HFF-Myc (cell line): ENCODE measurements around the gene LDLRAD4.
"Not testable (repeated sequence)": the region's sequence is repeated elsewhere in the genome, so short reads cannot be mapped to it uniquely, and the experiment has no call there.

Experiments
- DNase-seq: peaks from one replicate; pipeline ENCODE4 v3.0.0-alpha.2; 2011; ENCODE audit warnings: low read depth; ENCODE audit errors: extremely low read depth
- H3K4me3 ChIP-seq: replicated peaks from 2 replicates; pipeline ENCODE4 v1.5.1; 2011; ENCODE audit warnings: low read depth, mild to moderate bottlenecking, control low read depth, low read length
- CTCF ChIP-seq: IDR thresholded peaks from 2 replicates; pipeline ENCODE4 v1.5.1; 2012; ENCODE audit warnings: mild to moderate bottlenecking, low read depth, low read length, control low read depth; ENCODE audit errors: missing control alignments

The LDLRAD4 gene

DNA sequence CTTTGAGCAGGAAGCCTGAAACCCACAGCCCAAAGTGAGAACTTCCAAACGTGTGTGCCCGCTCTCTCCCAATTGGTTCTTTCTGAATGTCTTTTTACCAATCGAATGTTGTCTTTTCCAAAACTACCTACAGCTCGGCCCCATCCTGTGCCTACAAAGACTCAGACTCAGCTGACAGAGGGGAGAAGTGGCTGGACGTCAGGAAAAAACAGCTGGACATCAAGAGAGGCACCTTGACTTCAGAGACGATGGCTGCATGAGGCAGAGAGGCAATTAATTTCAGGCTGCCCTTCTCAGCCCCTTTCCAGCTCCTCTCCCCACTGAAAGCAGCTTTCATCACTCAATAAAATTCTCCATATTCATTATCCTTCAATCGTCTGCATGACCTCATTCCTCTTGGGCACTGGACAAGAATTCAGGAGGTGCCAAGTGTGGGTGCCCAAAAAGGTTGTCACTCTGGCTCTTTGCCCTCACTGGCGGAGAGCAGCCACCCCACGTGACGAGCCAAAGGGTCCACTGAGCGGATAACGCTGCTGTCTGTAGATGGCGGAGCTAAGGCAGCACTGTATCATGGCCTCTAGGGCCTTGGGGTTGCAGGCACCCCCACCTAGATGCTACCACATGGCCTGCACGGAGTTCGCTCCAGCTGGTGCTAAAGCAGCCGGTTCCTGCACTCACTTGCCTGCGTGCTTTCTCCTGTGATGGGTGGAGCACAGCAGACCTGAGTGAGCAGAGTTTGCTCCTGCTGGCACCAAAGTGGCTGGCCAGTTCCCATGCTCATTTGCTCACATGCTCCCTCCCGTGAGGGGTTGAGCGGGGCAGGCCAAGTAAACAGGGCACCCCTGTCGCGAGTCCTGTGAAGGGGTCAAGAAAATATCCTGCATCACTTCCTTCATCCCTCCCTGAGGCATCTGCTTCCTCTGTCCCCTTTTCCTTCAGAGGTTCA, 469.9 kb downstream of the LDLRAD4 start:
- DNase-seq, result no peak
- no peak for TF ChIP-seq CTCF
- H3K4me3 ChIP-seq, result no peak overlapping the region

GRCh38 chr18:13690060-13690459, 471.5 kb downstream of the LDLRAD4 start:
- DNase-seq, H3K4me3 ChIP-seq: not testable (repeated sequence)

DNA sequence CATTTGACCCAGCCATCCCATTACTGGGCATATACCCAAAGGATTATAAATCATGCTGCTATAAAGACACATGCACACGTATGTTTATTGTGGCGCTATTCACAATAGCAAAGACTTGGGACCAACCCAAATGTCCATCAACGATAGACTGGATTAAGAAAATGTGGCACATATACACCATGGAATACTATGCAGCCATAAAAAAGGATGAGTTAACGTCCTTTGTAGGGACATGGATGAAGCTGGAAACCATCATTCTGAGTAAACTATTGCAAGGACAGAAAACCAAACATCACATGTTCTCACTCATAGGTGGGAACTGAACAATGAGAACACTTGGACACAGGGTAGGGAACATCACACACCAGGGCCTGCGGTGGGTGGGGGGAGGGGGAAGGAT, 476.8 kb downstream of the LDLRAD4 start:
- H3K4me3 ChIP-seq, DNase-seq: not testable (repeated sequence)

- no peak for TF ChIP-seq CTCF
- H3K4me3 ChIP-seq, result no peak overlapping the region
- DNase-seq, result no peak
Measured at GRCh38 chr18:13696961-13697360, 478.4 kb downstream of the LDLRAD4 start.

DNA sequence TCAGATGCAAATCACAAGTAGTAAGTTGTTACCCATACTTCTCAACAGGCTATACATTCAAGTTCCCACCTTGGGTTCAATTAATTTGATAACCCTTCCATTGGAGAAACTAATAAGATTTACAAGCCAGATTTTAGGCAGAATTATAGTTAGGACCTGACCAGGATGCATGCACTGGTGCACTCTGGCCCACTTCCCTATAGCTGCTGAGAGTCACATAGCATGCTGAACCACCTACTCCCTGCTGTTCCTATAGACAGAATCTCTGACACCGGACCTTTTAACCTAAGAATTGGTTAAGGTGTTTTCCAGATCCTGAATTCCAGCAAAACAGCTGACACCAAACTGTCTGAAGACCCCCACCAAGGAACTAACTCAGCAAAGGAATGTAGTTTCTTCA, 481.6 kb downstream of the LDLRAD4 start:
- no peak overlapping the region for H3K4me3 ChIP-seq
- no peak for TF ChIP-seq CTCF
- DNase-seq, result no peak
